NCI-H2227 (cell line): ENCODE data around the gene USP24.
"Not testable (repeated sequence)": the region's sequence is repeated elsewhere in the genome, so short reads cannot be mapped to it uniquely, and the experiment has no call there.

Experiments used
- DNase-seq: peaks from one replicate; lab custom pipeline; 2025; ENCODE audit not compliant: unreplicated experiment; lab: John Stamatoyannopoulos, UW

The USP24 gene

GRCh38 chr1:55124470-55124869 is 90.7 kb downstream of the USP24 start:
- DNase-seq = no peak

- DNase-seq = no peak
Observed at GRCh38 chr1:55120538-55120937, 94.6 kb downstream of the USP24 start.

GRCh38 chr1:55118651-55119329 is 96.4 kb downstream of the USP24 start:
- no peak for DNase-seq

- no peak for DNase-seq
Observed at GRCh38 chr1:55117941-55118340, 97.2 kb downstream of the USP24 start.

- not testable (repeated sequence) for DNase-seq
Observed at GRCh38 chr1:55109005-55109404, 106.2 kb downstream of the USP24 start.

GRCh38 chr1:55107101-55107500 is 108.1 kb downstream of the USP24 start:
- no peak for DNase-seq

- DNase-seq = no peak
Observed at GRCh38 chr1:55103891-55104290, 111.3 kb downstream of the USP24 start.

- DNase-seq = no peak
Observed at GRCh38 chr1:55095095-55095494, 120.1 kb downstream of the USP24 start.

- DNase-seq = no peak
Observed at GRCh38 chr1:55092475-55092874, 122.7 kb downstream of the USP24 start.

GRCh38 chr1:55089683-55090082 is 125.5 kb downstream of the USP24 start:
- DNase-seq = no peak

GRCh38 chr1:55088413-55088812 is 126.8 kb downstream of the USP24 start:
- no peak for DNase-seq

GRCh38 chr1:55087439-55087838 is 127.7 kb downstream of the USP24 start:
- DNase-seq = no peak

- no peak for DNase-seq
Observed at GRCh38 chr1:55084257-55084656, 130.9 kb downstream of the USP24 start.

- no peak for DNase-seq
Observed at GRCh38 chr1:55081905-55082296, 133.3 kb downstream of the USP24 start.

- DNase-seq = peak; percentile 14
Observed at GRCh38 chr1:55081188-55081904, 133.8 kb downstream of the USP24 start.

- no peak for DNase-seq
Observed at GRCh38 chr1:55079651-55080050, 135.5 kb downstream of the USP24 start.

- DNase-seq = no peak
Observed at GRCh38 chr1:55078470-55078869, 136.7 kb downstream of the USP24 start.

- no peak for DNase-seq
Observed at GRCh38 chr1:55076356-55076755, 138.8 kb downstream of the USP24 start.

- no peak for DNase-seq
Observed at GRCh38 chr1:55074455-55074854, 140.7 kb downstream of the USP24 start.

- no peak for DNase-seq
Observed at GRCh38 chr1:55073187-55073916, 141.8 kb downstream of the USP24 start.

GRCh38 chr1:55071477-55071876 is 143.7 kb downstream of the USP24 start:
- peak; percentile 56 for DNase-seq
